OCI-LY3 (cell line): ENCODE measurements around the gene CST4.
"Not testable (repeated sequence)": the region's sequence is repeated elsewhere in the genome, so short reads cannot be mapped to it uniquely, and the experiment has no call there.

Experiments
- CTCF ChIP-seq: fragments of 200-600, 300-600 bp; sonication (generic); IDR thresholded peaks from 2 replicates; pipeline ENCODE4 v1.5.1; 2014; ENCODE audit warnings: antibody characterized with exemption, low read length, low read depth
- EZH2phosphoT487 ChIP-seq: fragments of 200-600 bp; shearing (Covaris generic); IDR thresholded peaks from 2 replicates; pipeline ENCODE4 v1.6.1; 2018; ENCODE audit warnings: antibody characterized with exemption, mixed run types, low read depth

- not testable (repeated sequence) for TF ChIP-seq CTCF, EZH2phosphoT487
These were observed 46.6 kb upstream of the CST4 start for GRCh38 chr20:23735391-23735790.
